HG03103 (cell line): ENCODE measurements around the gene CAPN8.

ENCODE experiments used
- ATAC-seq: cut with Tn5 transposase; IDR thresholded peaks from one replicate; pipeline ENCODE4 v1.9.1; 2021; ENCODE audit warnings: low read depth; ENCODE audit not compliant: unreplicated experiment

CAPN8 gene

DNA sequence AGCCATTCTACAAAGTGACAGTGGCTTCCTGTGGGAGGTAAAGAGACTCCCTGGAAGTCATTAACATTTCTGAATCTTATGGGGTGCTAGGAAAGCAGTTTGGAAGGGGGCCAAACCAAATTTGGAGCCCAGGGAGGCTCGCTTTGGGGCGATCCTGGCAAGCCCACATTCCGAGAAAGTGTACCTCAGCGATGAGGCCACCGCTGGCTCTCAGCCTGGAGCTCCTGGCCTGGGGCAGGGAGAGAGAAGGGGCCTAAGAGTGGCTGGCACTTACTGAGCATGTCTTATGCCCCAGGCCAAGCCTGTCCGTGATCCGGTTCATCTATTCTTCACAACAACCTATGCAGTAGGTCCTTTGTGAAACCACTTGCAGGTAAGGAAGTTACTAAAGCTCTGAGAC is 173.5 kb downstream of the CAPN8 start:
- ATAC-seq = no peak
